ENCODE results near the gene VPS39.

DNA sequence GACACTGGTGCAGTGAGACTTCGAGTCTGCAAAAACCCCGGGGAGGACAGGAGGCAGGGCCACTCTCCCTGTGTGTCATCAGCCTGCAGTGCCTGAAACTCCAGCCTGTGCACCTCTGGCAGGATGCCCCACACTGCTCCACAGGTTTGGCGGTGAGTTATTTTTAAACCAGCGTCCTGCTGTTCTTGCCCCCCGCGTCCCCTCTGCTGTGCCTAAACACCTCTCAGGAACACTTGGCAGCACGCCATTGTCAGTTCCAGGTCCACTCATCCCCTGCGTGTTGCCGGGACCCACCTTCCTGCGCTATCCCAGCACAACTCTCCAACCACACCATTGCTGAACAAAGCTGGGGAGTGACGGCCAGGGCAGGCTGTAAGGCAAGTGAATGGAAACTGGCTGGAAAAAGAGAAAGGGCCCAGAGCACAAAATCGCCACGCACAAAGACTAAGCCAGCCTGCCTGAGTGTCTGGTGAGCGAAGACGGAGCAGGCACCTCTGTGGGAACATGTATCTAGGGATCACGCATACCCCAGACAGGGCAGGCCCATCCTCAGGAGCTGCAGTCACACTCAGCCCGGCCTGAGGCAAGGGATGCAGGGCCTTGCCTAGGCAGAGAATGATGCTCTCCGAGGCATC is 48.6 kb downstream of the VPS39 start:
- TF ChIP-seq, protein P1, sequence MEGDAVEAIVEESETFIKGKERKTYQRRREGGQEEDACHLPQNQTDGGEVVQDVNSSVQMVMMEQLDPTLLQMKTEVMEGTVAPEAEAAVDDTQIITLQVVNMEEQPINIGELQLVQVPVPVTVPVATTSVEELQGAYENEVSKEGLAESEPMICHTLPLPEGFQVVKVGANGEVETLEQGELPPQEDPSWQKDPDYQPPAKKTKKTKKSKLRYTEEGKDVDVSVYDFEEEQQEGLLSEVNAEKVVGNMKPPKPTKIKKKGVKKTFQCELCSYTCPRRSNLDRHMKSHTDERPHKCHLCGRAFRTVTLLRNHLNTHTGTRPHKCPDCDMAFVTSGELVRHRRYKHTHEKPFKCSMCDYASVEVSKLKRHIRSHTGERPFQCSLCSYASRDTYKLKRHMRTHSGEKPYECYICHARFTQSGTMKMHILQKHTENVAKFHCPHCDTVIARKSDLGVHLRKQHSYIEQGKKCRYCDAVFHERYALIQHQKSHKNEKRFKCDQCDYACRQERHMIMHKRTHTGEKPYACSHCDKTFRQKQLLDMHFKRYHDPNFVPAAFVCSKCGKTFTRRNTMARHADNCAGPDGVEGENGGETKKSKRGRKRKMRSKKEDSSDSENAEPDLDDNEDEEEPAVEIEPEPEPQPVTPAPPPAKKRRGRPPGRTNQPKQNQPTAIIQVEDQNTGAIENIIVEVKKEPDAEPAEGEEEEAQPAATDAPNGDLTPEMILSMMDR (IDR thresholded peaks at IDR 0.05) = no peak
- no peak for TF ChIP-seq POLR2AphosphoS5 (IDR thresholded peaks at IDR 0.05; ENCODE audit: low read depth, low read length)

Measured in Panc1 (cell line).